GM12874 (cell line): ENCODE data around the gene CIDEB.

Experiments
- TF ChIP-seq, protein P1 (sequence below): IDR thresholded peaks from 2 replicates; pipeline ENCODE4 v1.5.1; 2011; ENCODE audit warnings: low read depth, mild to moderate bottlenecking, control low read depth, low read length, moderate library complexity; ENCODE audit not compliant: insufficient read depth

The CIDEB gene

GRCh38 chr14:24280797-24281460 is 26.8 kb downstream of the CIDEB start:
- TF ChIP-seq, protein P1, sequence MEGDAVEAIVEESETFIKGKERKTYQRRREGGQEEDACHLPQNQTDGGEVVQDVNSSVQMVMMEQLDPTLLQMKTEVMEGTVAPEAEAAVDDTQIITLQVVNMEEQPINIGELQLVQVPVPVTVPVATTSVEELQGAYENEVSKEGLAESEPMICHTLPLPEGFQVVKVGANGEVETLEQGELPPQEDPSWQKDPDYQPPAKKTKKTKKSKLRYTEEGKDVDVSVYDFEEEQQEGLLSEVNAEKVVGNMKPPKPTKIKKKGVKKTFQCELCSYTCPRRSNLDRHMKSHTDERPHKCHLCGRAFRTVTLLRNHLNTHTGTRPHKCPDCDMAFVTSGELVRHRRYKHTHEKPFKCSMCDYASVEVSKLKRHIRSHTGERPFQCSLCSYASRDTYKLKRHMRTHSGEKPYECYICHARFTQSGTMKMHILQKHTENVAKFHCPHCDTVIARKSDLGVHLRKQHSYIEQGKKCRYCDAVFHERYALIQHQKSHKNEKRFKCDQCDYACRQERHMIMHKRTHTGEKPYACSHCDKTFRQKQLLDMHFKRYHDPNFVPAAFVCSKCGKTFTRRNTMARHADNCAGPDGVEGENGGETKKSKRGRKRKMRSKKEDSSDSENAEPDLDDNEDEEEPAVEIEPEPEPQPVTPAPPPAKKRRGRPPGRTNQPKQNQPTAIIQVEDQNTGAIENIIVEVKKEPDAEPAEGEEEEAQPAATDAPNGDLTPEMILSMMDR: no peak

- TF ChIP-seq, protein P1: peak; percentile 46
Observed at GRCh38 chr14:24279301-24280186, 28.2 kb downstream of the CIDEB start.

GRCh38 chr14:24278424-24278823 is 29.4 kb downstream of the CIDEB start:
- TF ChIP-seq, protein P1: no peak

- TF ChIP-seq, protein P1: no peak
Observed at GRCh38 chr14:24277606-24278321, 30.0 kb downstream of the CIDEB start.

DNA sequence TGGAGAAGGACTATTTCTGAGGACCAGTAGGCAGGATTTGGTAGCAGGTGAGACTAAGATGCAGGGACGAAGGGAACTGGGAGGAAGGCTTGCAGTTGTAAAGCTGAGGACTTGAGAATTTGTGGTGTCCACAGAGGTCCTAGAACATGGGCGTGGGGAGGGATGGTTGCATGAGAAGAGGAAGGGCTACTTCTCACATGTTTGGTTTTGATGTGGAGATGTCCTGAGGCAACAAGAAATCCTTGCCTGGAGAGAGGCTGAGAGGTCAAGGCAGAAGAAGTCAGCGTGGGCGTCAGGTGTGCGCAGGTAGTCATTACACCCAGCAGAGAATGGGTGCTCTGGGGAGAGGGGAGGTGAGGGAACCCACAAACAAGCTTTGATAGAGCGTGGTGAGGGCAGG is 30.7 kb downstream of the CIDEB start:
- TF ChIP-seq, protein P1: no peak

GRCh38 chr14:24274101-24274543 is 33.7 kb downstream of the CIDEB start:
- TF ChIP-seq, protein P1: no peak

GRCh38 chr14:24273422-24273998 is 34.3 kb downstream of the CIDEB start:
- TF ChIP-seq, protein P1: 0 out of 2 replicates have a peak, but pooled peaks have one; percentile 16
